GM21723 (cell line): ENCODE results near the gene PIBF1.
A peak's percentile ranks its signal among the peaks of the same experiment; 100 is the strongest.
"Not testable (repeated sequence)": the region's sequence is repeated elsewhere in the genome, so short reads cannot be mapped to it uniquely, and the experiment has no call there.

ENCODE experiments used
- ATAC-seq: cut with Tn5 transposase; IDR thresholded peaks from one replicate; pipeline ENCODE4 v1.9.1; 2021; ENCODE audit warnings: mild to moderate bottlenecking, moderate library complexity; ENCODE audit not compliant: unreplicated experiment

PIBF1 gene

GRCh38 chr13:72820156-72820897 is 38.4 kb downstream of the PIBF1 start:
- no peak for ATAC-seq

- no peak for ATAC-seq
Measured at GRCh38 chr13:72820898-72821279, 39.0 kb downstream of the PIBF1 start.

GRCh38 chr13:72823081-72823480 is 41.1 kb downstream of the PIBF1 start:
- ATAC-seq: no peak

- no peak for ATAC-seq
Measured at GRCh38 chr13:72823724-72824123, 41.8 kb downstream of the PIBF1 start.

GRCh38 chr13:72834601-72835000 is 52.7 kb downstream of the PIBF1 start:
- ATAC-seq: no peak

GRCh38 chr13:72839831-72840426 is 58.0 kb downstream of the PIBF1 start:
- ATAC-seq: peak; percentile 91

GRCh38 chr13:72842991-72843390 is 61.1 kb downstream of the PIBF1 start:
- no peak for ATAC-seq

- ATAC-seq: not testable (repeated sequence)
Measured at GRCh38 chr13:72845148-72845547, 63.2 kb downstream of the PIBF1 start.

- ATAC-seq: no peak
Measured at GRCh38 chr13:72849571-72849970, 67.6 kb downstream of the PIBF1 start.

- ATAC-seq: no peak
Measured at GRCh38 chr13:72850959-72851677, 69.2 kb downstream of the PIBF1 start.

- ATAC-seq: no peak
Measured at GRCh38 chr13:72851678-72852014, 69.7 kb downstream of the PIBF1 start.

GRCh38 chr13:72852207-72852606 is 70.3 kb downstream of the PIBF1 start:
- no peak for ATAC-seq

- ATAC-seq: no peak
Measured at GRCh38 chr13:72853000-72853399, 71.1 kb downstream of the PIBF1 start.

- ATAC-seq: peak; percentile 92
Measured at GRCh38 chr13:72864142-72865011, 82.4 kb downstream of the PIBF1 start.

GRCh38 chr13:72868229-72868628 is 86.3 kb downstream of the PIBF1 start:
- ATAC-seq: no peak

GRCh38 chr13:72875233-72875632 is 93.3 kb downstream of the PIBF1 start:
- ATAC-seq: no peak

GRCh38 chr13:72884101-72884500 is 102.2 kb downstream of the PIBF1 start:
- no peak for ATAC-seq

- no peak for ATAC-seq
Measured at GRCh38 chr13:72886272-72887067, 104.5 kb downstream of the PIBF1 start.

- no peak for ATAC-seq
Measured at GRCh38 chr13:72889495-72889894, 107.6 kb downstream of the PIBF1 start.

GRCh38 chr13:72890546-72890945 is 108.6 kb downstream of the PIBF1 start:
- ATAC-seq: no peak
